Lower leg skin (tissue), 3 donors: ENCODE data around the gene TRIM32.

ENCODE experiments used
- CTCF ChIP-seq, 3 donors: fragments of 450-650 bp; IDR thresholded peaks; one replicate each; pipeline ENCODE4 v1.5.1; 2016; ENCODE audit warnings: antibody characterized with exemption in 3 of 3, mild to moderate bottlenecking in 3 of 3, moderate library complexity in 2 of 3
- POLR2A ChIP-seq, 2 donors: fragments of 450-650 bp; IDR thresholded peaks; one replicate each; pipeline ENCODE4 v1.6.1; 2016 to 2017; ENCODE audit warnings: antibody characterized with exemption in 2 of 2, mild to moderate bottlenecking in 1 of 2, moderate library complexity in 1 of 2

GRCh38 chr9:116656501-116656971 is 30.6 kb upstream of the TRIM32 start:
- TF ChIP-seq CTCF (IDR thresholded peaks at IDR 0.05) (no peak), POLR2A (IDR thresholded peaks at IDR 0.05) (no peak)
